GM18505 (cell line): ENCODE results near the gene RAI1.

Experiments
- ATAC-seq: cut with Tn5 transposase; IDR thresholded peaks from one replicate; pipeline ENCODE4 v1.9.1; 2021; ENCODE audit not compliant: unreplicated experiment
- POLR2A ChIP-seq: IDR thresholded peaks from 4 replicates; pipeline ENCODE4 v1.6.1; 2011; ENCODE audit warnings: borderline replicate concordance; ENCODE audit not compliant: insufficient read depth, insufficient read length; ENCODE audit errors: extremely low read depth

Gene RAI1

GRCh38 chr17:17725752-17726457, 44.6 kb downstream of the RAI1 start:
- no peak for ATAC-seq
- no peak for TF ChIP-seq POLR2A

- no peak for ATAC-seq
- no peak for TF ChIP-seq POLR2A
Measured at GRCh38 chr17:17726458-17727060, 45.3 kb downstream of the RAI1 start.

GRCh38 chr17:17727111-17727659, 45.9 kb downstream of the RAI1 start:
- TF ChIP-seq POLR2A, result no peak
- ATAC-seq, result no peak

GRCh38 chr17:17728146-17728545, 46.9 kb downstream of the RAI1 start:
- no peak for TF ChIP-seq POLR2A

GRCh38 chr17:17728550-17729251, 47.4 kb downstream of the RAI1 start:
- ATAC-seq, result no peak
- no peak for TF ChIP-seq POLR2A

More at GRCh38 chr17:17728146-17728545, 46.9 kb downstream of the RAI1 start:
- ATAC-seq, result no peak

- no peak for ATAC-seq
- TF ChIP-seq POLR2A, result no peak
Measured at GRCh38 chr17:17729620-17730249, 48.5 kb downstream of the RAI1 start.

- no peak for TF ChIP-seq POLR2A
- no peak for ATAC-seq
Measured at GRCh38 chr17:17730250-17730935, 49.1 kb downstream of the RAI1 start.

GRCh38 chr17:17732444-17732843, 51.2 kb downstream of the RAI1 start:
- no peak for TF ChIP-seq POLR2A
- no peak for ATAC-seq

GRCh38 chr17:17732892-17733670, 51.8 kb downstream of the RAI1 start:
- no peak for ATAC-seq
- no peak for TF ChIP-seq POLR2A

- ATAC-seq, result no peak
- TF ChIP-seq POLR2A, result no peak
Measured at GRCh38 chr17:17736205-17737183, 55.2 kb downstream of the RAI1 start.
